Mammary epithelial cell (primary cell): ENCODE data around the gene SLC44A3.

ENCODE experiments used
- CTCF ChIP-seq, 2 donors: IDR thresholded peaks in 1 of 2; conservative IDR thresholded peaks in 1 of 2; 2 replicates each; pipeline ENCODE4 v1.5.1; 2011 to 2012; ENCODE audit warnings: inconsistent platforms in 2 of 2, low read length in 2 of 2, mild to moderate bottlenecking in 2 of 2, control low read depth in 1 of 2, low read depth in 1 of 2; ENCODE audit not compliant: insufficient read depth in 1 of 2; ENCODE audit errors: extremely low read depth in 1 of 2
- EZH2 ChIP-seq: IDR thresholded peaks from 2 replicates; pipeline ENCODE4 v1.6.1; 2012; ENCODE audit warnings: low read length, inconsistent platforms, borderline replicate concordance

GRCh38 chr1:94937820-94938219, 117.7 kb downstream of the SLC44A3 start:
- TF ChIP-seq CTCF (conservative IDR thresholded peaks at IDR 0.05 in 1 of 2, IDR thresholded peaks at IDR 0.05 in 1 of 2; ENCODE audit: extremely low read depth in 1 of 2, insufficient read depth in 1 of 2, low read depth in 1 of 2, low read length in 2 of 2) (no peak), EZH2 (no peak)
